Endothelial cell of umbilical vein (primary cell): ENCODE data around the gene CIAO3. TPM values are rescaled to one million over a fixed set of nuclear protein-coding genes. Genes with fewer than 3 reads are reported as not detected.

Source experiments
- BruUV-seq: library from RNA; stranded (reverse); fragments of 400-500 nt; replicated peaks from 2 replicates; lab custom pipeline; 2021; lab: Mats Ljungman, UMichigan
- CTCF ChIA-PET: fragments of 300-600, 350-600 bp; sonication (Branson Sonifier 250); formaldehyde crosslinking; loops from one replicate; lab custom pipeline; 2021; ENCODE audit warnings: antibody characterized with exemption, inconsistent platforms; lab: Charles Lee
- POLR2A ChIA-PET: fragments of 300-600, 350-600 bp; sonication (Branson Sonifier 250); formaldehyde crosslinking; loops from one replicate; lab custom pipeline; 2021; ENCODE audit warnings: antibody characterized with exemption, inconsistent platforms; lab: Charles Lee
- DNase-seq: peaks from one replicate; pipeline ENCODE4 v3.0.0-alpha.2; 2011; ENCODE audit warnings: low read depth, low spot score
- FAIRE-seq: peaks from 2 replicates; lab custom pipeline; 2011; peaks lifted over from hg19 to GRCh38; lab: Jason Lieb, UNC
- H2AFZ ChIP-seq: 2 replicates; pipeline ENCODE4 v1.6.0; 2012; ENCODE audit warnings: low read depth, low read length, control low read depth, inconsistent platforms
- H3K27ac ChIP-seq: 2 replicates; pipeline ENCODE4 v1.5.1; 2011; ENCODE audit warnings: low read depth, mild to moderate bottlenecking, control low read depth, low read length, moderate library complexity; ENCODE audit not compliant: insufficient read depth
- H3K27me3 ChIP-seq, 2 experiments: 2 replicates each; pipeline versions ENCODE4 v1.6.0 to v1.6.1; 2011; ENCODE audit warnings: low read length in 2 of 2, mixed read lengths in 1 of 2; ENCODE audit not compliant: control insufficient read depth in 2 of 2, insufficient read depth in 2 of 2
- H3K36me3 ChIP-seq, 2 experiments: 2 replicates in 1 of 2; 3 replicates in 1 of 2; pipeline ENCODE4 v1.5.1; 2011; ENCODE audit warnings: low read length in 2 of 2, mild to moderate bottlenecking in 1 of 2, moderate library complexity in 1 of 2; ENCODE audit not compliant: control insufficient read depth in 2 of 2, insufficient read depth in 2 of 2; ENCODE audit errors: extremely low read depth in 1 of 2
- H3K4me1 ChIP-seq: 3 replicates; pipeline ENCODE4 v1.5.1; 2011; ENCODE audit warnings: mild to moderate bottlenecking, low read length; ENCODE audit not compliant: control insufficient read depth, insufficient read depth; ENCODE audit errors: extremely low read depth
- H3K4me2 ChIP-seq: 2 replicates; pipeline ENCODE4 v1.6.1; 2011; ENCODE audit warnings: low read length, control low read depth, mixed read lengths; ENCODE audit not compliant: insufficient read depth
- H3K4me3 ChIP-seq, 3 experiments: fragments of 200-600 bp in 1 of 3; sonication (generic), shearing (Covaris generic) in 1 of 3; replicated peaks in 1 of 3; 2 replicates each; pipeline ENCODE4 v1.5.1; 2011 to 2016; ENCODE audit warnings: control low read depth in 3 of 3, low read length in 3 of 3, mild to moderate bottlenecking in 2 of 3, inconsistent platforms in 1 of 3, low read depth in 1 of 3, moderate library complexity in 1 of 3; ENCODE audit not compliant: insufficient read depth in 1 of 3
- H3K79me2 ChIP-seq: 2 replicates; pipeline ENCODE4 v1.6.0; 2012; ENCODE audit warnings: low read length, inconsistent platforms; ENCODE audit not compliant: control insufficient read depth, insufficient read depth
- H3K9ac ChIP-seq: replicated peaks from 2 replicates; pipeline ENCODE3; 2011; ENCODE audit warnings: low read length, control low read depth; ENCODE audit not compliant: insufficient read depth; ENCODE audit errors: extremely low read depth
- H3K9me1 ChIP-seq: replicated peaks from 3 replicates; pipeline ENCODE4 v1.6.0; 2011; ENCODE audit warnings: mild to moderate bottlenecking, low read length; ENCODE audit not compliant: control insufficient read depth, insufficient read depth; ENCODE audit errors: extremely low read depth
- H3K9me3 ChIP-seq: replicated peaks from 2 replicates; pipeline ENCODE4 v1.5.1; 2012; ENCODE audit warnings: low read length, inconsistent platforms; ENCODE audit not compliant: control insufficient read depth, insufficient read depth
- H4K20me1 ChIP-seq: replicated peaks from 2 replicates; pipeline ENCODE3; 2011; ENCODE audit warnings: mild to moderate bottlenecking, low read length; ENCODE audit not compliant: control insufficient read depth, insufficient read depth; ENCODE audit errors: extremely low read depth
- EZH2 ChIP-seq: IDR thresholded peaks from 2 replicates; pipeline ENCODE4 v1.6.1; 2012; ENCODE audit warnings: borderline replicate concordance, low read depth, mild to moderate bottlenecking, moderate library complexity, low read length, inconsistent platforms; ENCODE audit not compliant: severe bottlenecking
- FOS ChIP-seq: IDR thresholded peaks from 2 replicates; pipeline ENCODE4 v1.6.1; 2011; ENCODE audit warnings: mild to moderate bottlenecking, low read length, moderate library complexity, borderline replicate concordance; ENCODE audit not compliant: insufficient read depth
- GATA2 ChIP-seq: IDR thresholded peaks from 2 replicates; pipeline ENCODE4 v1.7.0; 2011; ENCODE audit warnings: low read depth, mild to moderate bottlenecking, moderate library complexity, mixed read lengths, low read length; ENCODE audit not compliant: insufficient read length, insufficient read depth
- JUN ChIP-seq: IDR thresholded peaks from 2 replicates; pipeline ENCODE4 v1.6.1; 2011; ENCODE audit warnings: borderline replicate concordance, low read depth; ENCODE audit not compliant: insufficient read length, insufficient read depth
- MYC ChIP-seq: IDR thresholded peaks from one replicate; pipeline ENCODE4 v1.6.1; 2011; ENCODE audit warnings: mild to moderate bottlenecking, low read depth, low read length
- POLR2A ChIP-seq: IDR thresholded peaks from 2 replicates; pipeline ENCODE4 v1.6.1; 2012; ENCODE audit warnings: low read depth, mild to moderate bottlenecking, control low read depth, low read length
- POLR2AphosphoS5 ChIP-seq: IDR thresholded peaks from 2 replicates; pipeline ENCODE4 v1.6.1; 2012; ENCODE audit warnings: low read depth, mild to moderate bottlenecking, control low read depth, low read length, moderate library complexity; ENCODE audit not compliant: insufficient read depth
- dilution Hi-C: fragments of 300-500 bp; cut with MboI; formaldehyde crosslinking; loops from one replicate; pipeline ENCODE4 v1.15.0; 2019; ENCODE audit warnings: low sequenced_read_pairs; ENCODE audit not compliant: extremely low pct_ligation_motif_present
- intact Hi-C: fragments of 100-400 bp; cut with micrococcal nuclease; formaldehyde crosslinking; loops from one replicate; pipeline ENCODE4 v1.10.0; 2022
- polyA plus RNA-seq, 4 experiments: library from polyadenylated mRNA; depleted of rRNA in 3 of 4; stranded (reverse) in 3 of 4; unstranded in 1 of 4; fragments of >200 nt; gene quantifications; 2 replicates each; pipeline versions ENCODE4 v1.2.1 to v1.2.3, GENCODE V29; 2011 to 2012; ENCODE audit warnings: missing spikeins in 1 of 4
- total RNA-seq: library from RNA; stranded (reverse); gene quantifications from 2 replicates; pipeline ENCODE4 v1.2.3, GENCODE V29; 2021
- TF ChIP-seq, protein P1 (sequence below): IDR thresholded peaks from 2 replicates; pipeline ENCODE4 v1.6.1; 2011; ENCODE audit not compliant: insufficient read depth, insufficient read length
- TF ChIP-seq, protein P2 (sequence below), 2 donors: IDR thresholded peaks; 1 replicate in 1 of 2; 2 replicates in 1 of 2; pipeline ENCODE4 v1.5.1; 2011; ENCODE audit warnings: low read length in 2 of 2, mild to moderate bottlenecking in 2 of 2, moderate library complexity in 2 of 2, control low read depth in 1 of 2, inconsistent platforms in 1 of 2, low read depth in 1 of 2; ENCODE audit not compliant: insufficient read depth in 1 of 2; ENCODE audit errors: extremely low read depth in 1 of 2

CIAO3 gene
- total and polyA plus RNA-seq, 2 donors (not counting 3 experiments of a cell fraction or from before 2014, with no cell fraction given), result 23.1 to 33.8 TPM

DNA sequence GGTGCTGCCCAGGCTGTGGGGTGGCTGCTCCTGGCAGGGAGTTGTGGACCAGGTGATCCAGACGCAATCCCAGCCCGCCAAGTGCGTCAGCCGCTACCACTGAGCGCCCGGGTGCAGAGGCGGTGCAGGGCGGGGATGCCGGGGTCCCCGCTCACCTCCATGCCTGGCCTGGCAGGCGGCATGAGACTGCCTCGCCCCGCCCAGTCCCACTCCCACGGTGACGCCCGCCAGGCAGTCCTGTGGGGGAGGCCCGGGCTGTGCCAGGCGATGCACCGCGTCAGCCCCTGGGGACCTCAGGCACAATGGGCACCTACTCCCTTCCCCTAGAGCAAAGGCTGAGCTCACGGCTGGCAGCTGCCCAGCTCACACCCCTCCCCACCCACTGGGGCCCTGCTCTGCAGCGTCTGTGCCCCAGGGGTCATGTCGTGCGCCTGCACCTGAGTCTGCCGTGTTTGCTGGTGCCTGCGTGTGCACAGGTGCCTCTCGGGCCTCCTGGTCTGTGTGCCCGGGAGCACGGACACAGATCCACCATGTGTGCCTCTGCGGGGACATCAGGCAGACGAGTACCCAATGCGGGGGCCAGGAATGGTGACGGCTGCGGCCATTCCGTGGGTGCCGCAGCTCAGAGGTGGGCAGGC lies 42.1 kb upstream of the CIAO3 start:
- Histone ChIP-seq H3K9ac (no peak overlapping the region), H3K36me3 (peaks cover 2 to 6% of the 10 kb centered on the region in 2 experiments), H3K4me3 (no peak overlapping the region), H3K9me3 (no peaks in the 10 kb centered on the region), H3K79me2 (peaks cover 14% of the 10 kb centered on the region), H3K9me1 (no peaks in the 10 kb centered on the region), H2AFZ (no peak overlapping the region), H3K27me3 (no peaks in the 10 kb centered on the region), H3K27ac (no peak overlapping the region), H4K20me1 (no peaks in the 10 kb centered on the region), H3K4me1 (peaks cover 8% of the 10 kb centered on the region), H3K4me2 (no peak overlapping the region)
- dilution Hi-C loops, result no loop called here
- no peak for FAIRE-seq
- TF ChIP-seq FOS (no peak), POLR2A (no peak), POLR2AphosphoS5 (no peak), GATA2 (no peak), EZH2 (no peak), JUN (no peak)
- TF ChIP-seq, protein P1, sequence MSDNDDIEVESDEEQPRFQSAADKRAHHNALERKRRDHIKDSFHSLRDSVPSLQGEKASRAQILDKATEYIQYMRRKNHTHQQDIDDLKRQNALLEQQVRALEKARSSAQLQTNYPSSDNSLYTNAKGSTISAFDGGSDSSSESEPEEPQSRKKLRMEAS, result no peak
- DNase-seq, result no peak
- intact Hi-C loops, result no loop called here
- BruUV-seq, result no TSS peak
- ChIA-PET CTCF (interaction anchor here (1.5 to 5.8 kb wide), 3 partner anchors 70 to 275 kb away, joined by 3 to 67 read pairs (median 7); no protein-coding TSS in a partner anchor), POLR2A (no interaction called here)

DNA sequence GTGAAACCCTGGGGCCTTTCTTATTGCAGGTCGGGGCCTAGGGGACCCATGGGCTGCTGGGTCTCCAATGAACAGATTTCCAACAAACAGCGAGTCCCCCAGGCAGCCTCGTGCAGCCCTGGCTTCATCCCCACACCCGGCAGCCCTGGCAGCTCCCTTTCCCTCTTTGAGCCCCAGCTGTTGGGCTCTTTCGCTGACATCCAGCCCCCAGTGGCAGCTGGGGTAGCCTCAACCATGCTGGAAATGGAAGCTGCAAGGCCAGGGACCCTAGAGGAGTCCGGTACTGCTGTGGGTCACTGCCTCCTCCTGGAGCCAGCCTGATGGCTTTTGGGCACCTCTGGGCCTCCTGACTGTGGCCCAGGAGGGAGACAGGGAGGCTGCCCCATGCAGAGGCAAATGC lies 41.5 kb upstream of the CIAO3 start:
- Histone ChIP-seq H3K79me2 (peaks cover 8% of the 10 kb centered on the region), H3K4me1 (peaks cover 4% of the 10 kb centered on the region), H3K9me3 (no peaks in the 10 kb centered on the region), H4K20me1 (no peaks in the 10 kb centered on the region), H3K36me3 (peaks cover 2 to 6% of the 10 kb centered on the region in 2 experiments), H2AFZ (no peak overlapping the region), H3K4me3 (no peak overlapping the region), H3K27ac (no peak overlapping the region), H3K27me3 (no peaks in the 10 kb centered on the region), H3K9ac (no peak overlapping the region), H3K9me1 (no peaks in the 10 kb centered on the region), H3K4me2 (no peak overlapping the region)
- ChIA-PET CTCF (interaction anchor here (1.5 to 5.8 kb wide), 2 partner anchors 69 to 79 kb away, joined by 3 to 67 read pairs; no protein-coding TSS in a partner anchor), POLR2A (no interaction called here)
- no TSS peak for BruUV-seq
- DNase-seq (no peak), FAIRE-seq (no peak)
- intact Hi-C loops, result no loop called here
- TF ChIP-seq, protein P1, result no peak
- TF ChIP-seq, protein P2, sequence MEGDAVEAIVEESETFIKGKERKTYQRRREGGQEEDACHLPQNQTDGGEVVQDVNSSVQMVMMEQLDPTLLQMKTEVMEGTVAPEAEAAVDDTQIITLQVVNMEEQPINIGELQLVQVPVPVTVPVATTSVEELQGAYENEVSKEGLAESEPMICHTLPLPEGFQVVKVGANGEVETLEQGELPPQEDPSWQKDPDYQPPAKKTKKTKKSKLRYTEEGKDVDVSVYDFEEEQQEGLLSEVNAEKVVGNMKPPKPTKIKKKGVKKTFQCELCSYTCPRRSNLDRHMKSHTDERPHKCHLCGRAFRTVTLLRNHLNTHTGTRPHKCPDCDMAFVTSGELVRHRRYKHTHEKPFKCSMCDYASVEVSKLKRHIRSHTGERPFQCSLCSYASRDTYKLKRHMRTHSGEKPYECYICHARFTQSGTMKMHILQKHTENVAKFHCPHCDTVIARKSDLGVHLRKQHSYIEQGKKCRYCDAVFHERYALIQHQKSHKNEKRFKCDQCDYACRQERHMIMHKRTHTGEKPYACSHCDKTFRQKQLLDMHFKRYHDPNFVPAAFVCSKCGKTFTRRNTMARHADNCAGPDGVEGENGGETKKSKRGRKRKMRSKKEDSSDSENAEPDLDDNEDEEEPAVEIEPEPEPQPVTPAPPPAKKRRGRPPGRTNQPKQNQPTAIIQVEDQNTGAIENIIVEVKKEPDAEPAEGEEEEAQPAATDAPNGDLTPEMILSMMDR (IDR thresholded peaks at IDR 0.05; ENCODE audit: extremely low read depth in 1 of 2, insufficient read depth in 1 of 2, low read depth in 1 of 2, low read length in 2 of 2), result no peak
- TF ChIP-seq POLR2AphosphoS5, result no peak
- no peak for TF ChIP-seq POLR2A
- TF ChIP-seq FOS, result no peak
- no peak for TF ChIP-seq JUN
- no peak for TF ChIP-seq MYC
- TF ChIP-seq EZH2, result no peak
- TF ChIP-seq GATA2, result no peak
- dilution Hi-C loops, result no loop called here
